Head of caudate nucleus (tissue), 42 donors: ENCODE measurements around the gene RAB36.

ENCODE experiments used
- DNase-seq, 42 donors: peaks; one replicate each; pipeline versions ENCODE4 v3.0.0 to v3.0.0-alpha.2; 2020 to 2021; ENCODE audit warnings: mixed read lengths in 7 of 42
- intact Hi-C: fragments of 100-400 bp; cut with DNase I; formaldehyde crosslinking; loops from one replicate; pipeline ENCODE4 v1.15.0; 2022

RAB36 gene

DNA sequence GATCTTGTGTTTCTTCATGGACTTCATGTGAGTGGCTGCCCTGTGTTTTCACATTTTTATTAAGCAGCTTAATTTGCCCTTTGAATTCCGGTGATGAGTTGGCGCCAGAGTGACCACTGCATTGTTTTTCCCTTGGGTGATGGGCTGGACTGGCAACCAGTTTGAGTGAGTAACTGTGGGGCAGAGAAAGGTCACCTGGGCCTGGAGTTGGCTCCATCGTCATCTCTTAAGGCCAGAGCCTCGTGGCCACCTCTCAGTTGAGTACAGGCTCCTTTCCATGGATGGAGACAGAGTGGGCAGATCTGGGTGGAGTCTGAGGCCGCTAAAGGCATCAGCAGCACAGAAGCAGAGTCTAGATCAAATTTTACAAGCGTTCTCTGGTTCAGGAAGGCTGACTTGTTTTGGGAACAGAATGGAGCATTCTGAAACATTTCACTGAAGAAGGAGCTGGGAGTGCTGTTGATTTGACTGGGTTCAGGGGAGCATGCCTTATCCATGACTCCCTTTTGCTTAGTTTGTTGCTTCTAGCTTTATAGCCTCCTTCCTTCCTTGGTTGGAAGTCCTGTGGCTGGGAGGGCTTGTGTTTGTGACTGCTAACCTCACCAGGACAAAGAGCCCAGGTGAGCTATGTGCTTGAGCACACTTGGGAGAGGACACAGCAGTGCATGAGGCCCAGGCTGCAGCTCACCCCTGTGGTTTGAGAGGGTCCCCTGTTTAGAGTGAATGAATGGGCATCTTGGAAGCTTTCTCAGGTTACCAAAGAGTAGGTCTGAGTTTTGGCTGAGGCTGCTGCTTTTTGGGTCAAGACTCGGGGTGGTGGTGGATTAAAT, 42.8 kb downstream of the RAB36 start:
- intact Hi-C loops = no loop called here
- DNase-seq = peak in 3 of 42 donors; percentile 32 to 63 (median 61)

- intact Hi-C loops = no loop called here
Observed at GRCh38 chr22:23190526-23190925, 45.2 kb downstream of the RAB36 start.

DNA sequence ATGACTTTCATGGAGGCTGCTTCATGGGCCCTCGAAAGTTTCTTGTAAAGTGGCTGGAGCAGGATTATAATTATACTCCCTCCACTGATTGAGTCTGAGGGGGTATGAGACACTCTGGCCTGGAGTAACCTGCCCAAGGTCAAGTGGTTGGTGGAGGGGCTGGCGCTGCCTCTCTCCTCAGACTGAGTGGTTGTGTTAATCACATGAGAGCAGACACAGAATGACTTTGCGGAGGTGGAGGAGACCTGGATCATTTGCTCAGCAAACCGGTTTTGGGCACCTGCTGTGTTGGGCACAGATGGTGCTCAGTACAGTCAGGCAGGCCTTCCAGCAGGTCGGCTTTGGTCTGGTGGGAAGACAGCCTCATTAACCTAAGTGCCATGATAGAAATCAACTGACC, 46.9 kb downstream of the RAB36 start:
- no peak for DNase-seq
- intact Hi-C loops = no loop called here

More at GRCh38 chr22:23190526-23190925, 45.2 kb downstream of the RAB36 start:
- no peak for DNase-seq

- intact Hi-C loops = no loop called here
- DNase-seq = no peak
Observed at GRCh38 chr22:23192558-23192957, 47.3 kb downstream of the RAB36 start.

DNA sequence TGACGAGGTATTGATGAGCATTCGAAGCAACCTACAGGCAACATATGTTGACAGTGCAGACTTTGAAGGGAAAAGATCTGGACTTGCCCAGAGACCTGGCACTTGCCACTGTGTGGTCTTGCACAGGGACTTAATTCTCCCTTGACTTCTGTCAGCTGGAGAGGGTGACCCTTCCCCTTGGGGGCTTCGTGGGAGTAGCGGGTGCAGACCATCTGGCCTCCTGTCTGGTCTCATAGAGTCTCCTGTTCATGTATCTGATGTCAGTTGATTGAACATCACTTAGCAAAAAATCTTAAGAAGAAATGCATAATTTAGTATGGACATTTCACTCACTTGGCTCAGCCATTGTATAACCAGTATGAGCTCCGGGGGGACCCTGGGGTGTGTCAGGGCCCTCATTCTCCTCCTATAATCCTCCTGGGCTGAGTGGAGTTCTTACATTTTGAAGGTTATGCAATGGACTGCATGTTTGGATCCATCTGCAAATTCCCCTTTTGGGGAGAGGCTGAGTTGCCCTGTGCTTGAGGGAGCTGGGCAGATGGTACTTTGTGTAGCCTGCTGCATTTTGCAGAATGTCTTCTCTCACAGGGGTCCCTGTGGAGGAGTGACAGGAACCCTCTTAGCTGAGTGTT, 48.0 kb downstream of the RAB36 start:
- intact Hi-C loops = no loop called here

DNA sequence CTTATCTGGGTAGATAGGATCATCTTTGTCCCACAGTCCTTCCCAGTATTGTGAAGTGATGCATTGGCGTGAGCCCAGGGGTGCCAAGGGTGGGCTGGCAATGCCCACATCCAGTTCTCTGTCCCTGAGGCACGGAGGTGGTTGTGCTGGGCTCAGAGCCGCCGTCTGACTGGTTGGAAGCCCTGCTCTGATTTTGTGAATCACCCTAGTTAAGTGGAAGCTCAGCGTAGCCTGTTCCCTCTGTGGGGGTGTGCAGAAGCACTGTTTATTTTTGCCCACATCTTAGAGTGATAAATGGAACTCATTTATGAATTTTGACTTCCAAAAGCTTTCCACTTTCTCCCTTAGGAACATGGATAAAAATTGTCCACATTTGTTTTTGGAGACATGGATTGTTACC, 48.6 kb downstream of the RAB36 start:
- intact Hi-C loops = no loop called here
- peak in 8 of 42 donors; percentile 36 to 76 (median 54) for DNase-seq

More for the DNA sequence above, 48.0 kb downstream of the RAB36 start:
- DNase-seq = no peak

DNA sequence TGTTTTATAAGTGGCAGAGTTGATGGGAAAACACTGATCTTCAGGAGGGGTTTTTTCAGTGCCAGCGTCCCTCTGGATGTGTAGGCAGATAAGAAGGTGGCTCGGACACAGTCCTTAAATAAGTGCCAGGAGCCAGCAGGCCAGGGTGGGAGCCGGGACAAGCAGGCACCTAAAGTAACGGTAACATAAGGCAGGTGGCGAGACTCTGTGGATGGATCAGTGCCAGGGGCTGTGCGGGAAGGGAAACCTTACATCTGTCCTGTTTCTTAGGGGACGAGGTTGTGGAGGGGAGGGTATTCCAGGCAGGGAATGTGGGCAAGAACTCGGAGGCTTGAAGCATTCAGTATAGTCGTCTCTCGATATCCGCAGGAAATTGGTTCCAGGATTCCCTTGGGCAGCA, 50.9 kb downstream of the RAB36 start:
- no peak for DNase-seq
- intact Hi-C loops = no loop called here

DNA sequence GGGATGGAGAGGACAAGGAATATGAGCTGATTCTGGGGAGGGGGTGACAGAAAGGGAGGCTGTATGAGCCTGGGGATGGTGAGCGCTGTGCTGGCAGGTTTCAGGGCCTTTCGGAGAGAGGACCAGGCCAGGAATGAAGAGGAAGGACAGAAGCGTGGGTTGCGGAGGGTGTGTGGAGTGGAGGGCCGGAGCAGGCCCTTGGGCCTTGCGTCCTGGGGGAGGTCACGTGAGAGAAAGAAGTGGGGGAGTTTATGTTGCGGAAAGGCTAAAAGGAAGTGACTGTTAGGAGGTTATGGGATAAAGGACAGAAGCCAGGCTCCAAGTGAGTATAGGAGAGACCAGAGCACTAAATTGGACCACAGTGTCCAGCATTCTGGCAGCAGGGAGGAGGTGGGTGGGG, 52.6 kb downstream of the RAB36 start:
- no peak for DNase-seq
- intact Hi-C loops = no loop called here

DNA sequence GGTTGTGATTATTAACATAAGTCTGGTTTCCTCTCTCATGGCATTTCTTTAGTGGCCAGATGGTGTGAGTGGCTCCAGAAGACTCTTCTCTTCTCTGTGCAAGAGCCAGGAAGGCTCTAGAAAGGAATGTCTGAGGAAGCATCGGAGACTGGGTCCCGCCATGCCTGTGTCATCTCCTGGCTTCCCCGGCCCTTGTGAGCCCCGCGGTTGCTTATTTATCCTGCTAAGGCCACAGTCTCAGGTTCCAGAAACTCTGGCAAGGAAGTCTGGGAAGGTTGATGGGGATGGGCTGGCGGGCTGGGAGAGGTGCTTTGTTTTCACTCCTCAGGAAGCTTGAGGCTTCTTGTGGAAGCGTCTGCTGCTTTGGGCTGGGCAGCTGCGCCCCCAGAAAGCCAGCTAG, 53.9 kb downstream of the RAB36 start:
- intact Hi-C loops = no loop called here
- DNase-seq = no peak

DNA sequence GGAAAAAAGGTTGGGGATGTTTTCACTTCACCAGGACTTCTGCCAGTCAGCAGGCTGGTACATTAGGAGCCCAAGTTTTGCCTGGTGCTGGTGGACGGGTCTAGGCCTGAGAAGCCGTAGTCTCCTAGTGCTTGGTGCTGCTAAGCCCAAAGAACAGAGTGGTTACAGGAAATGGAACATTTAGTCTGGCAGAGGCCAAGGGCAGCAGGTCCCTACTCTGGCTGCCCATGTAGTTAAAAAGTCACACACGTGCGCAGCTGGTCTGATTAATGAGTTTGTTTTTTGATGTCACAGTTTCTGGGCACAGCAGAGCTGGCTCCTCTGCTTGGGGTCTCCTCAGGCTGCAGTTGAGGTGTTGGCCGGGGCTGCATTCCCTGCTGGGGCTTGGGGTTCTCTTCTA, 55.6 kb downstream of the RAB36 start:
- intact Hi-C loops = no loop called here
- DNase-seq = no peak

GRCh38 chr22:23202812-23203451, 57.7 kb downstream of the RAB36 start:
- no peak for DNase-seq
- intact Hi-C loops = no loop called here

DNA sequence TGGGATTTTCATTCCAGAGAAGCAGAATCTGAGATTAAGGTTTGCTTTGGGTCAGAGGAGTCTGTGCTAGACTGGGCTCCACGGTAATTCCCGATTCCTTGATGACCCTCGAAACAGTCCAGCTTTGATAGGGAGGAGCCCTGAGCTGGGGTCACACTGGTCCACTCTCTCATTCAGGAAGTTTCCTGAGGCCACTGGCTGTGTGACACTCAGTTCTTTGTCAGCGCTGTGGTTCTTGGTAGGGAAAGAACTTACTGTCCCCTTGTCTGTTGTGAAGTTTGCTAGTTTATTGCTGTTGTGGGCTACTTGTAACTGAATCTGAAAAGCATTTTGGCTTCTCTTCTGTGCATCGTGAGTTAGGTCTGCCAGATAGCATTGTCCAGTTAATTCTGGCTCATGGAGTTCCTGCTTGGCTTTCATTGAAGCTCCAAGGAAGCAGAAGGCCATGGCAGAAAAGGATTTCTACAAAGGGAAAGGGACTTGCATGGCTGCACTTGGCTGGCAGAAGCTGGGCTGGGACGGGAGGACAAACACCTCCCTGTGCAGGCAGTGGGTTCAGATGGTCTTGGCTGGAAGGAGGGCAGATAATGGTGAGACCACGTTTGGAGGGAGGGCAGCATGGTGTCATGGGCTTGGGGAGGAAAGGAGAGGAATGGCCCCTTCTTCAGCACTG, 58.3 kb downstream of the RAB36 start:
- intact Hi-C loops = no loop called here
- DNase-seq = peak in 5 of 42 donors; percentile 41 to 65 (median 53)

DNA sequence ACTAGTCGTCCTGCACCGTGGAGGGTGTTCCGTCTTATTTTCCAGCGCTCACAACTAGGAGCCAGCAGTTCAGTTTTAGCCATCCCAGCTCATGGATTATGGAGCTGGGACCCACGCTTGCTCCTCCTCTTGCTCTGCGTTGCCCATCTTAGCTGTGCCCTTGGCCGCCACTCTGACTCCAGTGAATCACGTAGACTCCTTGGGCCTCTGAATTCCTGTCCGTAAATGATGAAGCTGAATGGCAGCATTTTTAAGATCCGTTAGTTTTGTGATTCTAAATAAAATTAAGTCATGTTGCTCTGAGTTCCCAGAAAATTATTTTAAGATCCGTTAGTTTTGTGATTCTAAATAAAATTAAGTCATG, 58.8 kb downstream of the RAB36 start:
- intact Hi-C loops = no loop called here

GRCh38 chr22:23204541-23205157, 59.4 kb downstream of the RAB36 start:
- intact Hi-C loops = no loop called here
- DNase-seq = peak in 15 of 42 donors; percentile 34 to 77 (median 55)

More for the DNA sequence above, 58.8 kb downstream of the RAB36 start:
- no peak for DNase-seq

DNA sequence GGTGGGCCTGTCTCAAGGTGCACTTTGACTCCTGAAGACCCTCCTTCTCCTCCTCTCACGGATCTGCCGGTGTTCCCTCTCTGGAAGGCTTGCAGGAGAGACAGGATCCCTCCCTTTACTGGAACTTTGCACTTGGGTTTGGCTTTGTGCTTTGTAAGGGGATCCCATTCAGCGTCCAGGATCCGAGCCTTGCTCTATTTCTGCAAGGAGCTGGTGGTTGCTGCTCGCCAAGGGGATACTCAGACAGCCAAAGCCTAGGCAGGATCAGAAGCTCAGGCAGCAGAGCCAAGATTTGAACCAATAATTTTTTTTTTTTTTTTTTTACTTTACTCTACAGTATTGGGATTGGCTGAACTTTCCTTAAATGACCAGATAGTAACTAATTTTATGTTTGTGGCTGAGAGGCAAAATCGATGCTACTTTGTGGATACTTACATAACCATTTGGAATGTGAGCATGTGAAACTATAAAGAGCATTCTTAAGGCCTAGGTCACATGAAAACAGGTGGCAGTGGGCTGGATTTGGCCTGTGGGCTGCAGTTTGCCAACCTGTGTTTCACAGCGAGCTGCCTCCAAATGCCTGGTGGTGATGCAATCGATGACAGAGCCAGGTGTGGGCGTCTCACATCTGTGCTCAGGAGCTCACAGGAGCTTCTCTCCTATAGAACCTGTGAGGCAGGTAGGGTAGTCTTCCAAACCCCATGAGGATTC, 60.2 kb downstream of the RAB36 start:
- peak in 39 of 42 donors; percentile 42 to 92 (median 73) for DNase-seq
- intact Hi-C loops = no loop called here

DNA sequence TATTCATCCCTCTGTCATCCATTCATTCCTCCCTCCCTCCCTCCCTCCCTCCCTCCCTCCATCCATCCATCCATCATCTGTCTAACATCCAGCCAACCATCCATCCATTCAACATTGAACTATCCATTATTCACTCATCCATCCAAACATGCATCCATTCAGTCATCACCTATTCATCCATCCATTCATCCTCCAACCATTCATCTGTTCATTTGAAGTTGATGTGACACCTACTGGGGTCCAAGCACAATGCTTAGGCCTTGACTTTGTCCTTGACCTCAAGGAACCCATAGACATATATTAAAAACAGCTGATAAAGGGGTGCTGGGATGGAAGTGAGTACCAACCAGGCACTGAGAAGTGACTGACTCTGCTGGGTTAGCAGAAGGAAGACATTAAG, 61.6 kb downstream of the RAB36 start:
- no peak for DNase-seq
- intact Hi-C loops = no loop called here

- DNase-seq = peak in 1 of 42 donors; percentile 29
- intact Hi-C loops = no loop called here
Observed at GRCh38 chr22:23207729-23208393, 62.6 kb downstream of the RAB36 start.
